Measurements from ENCODE around the gene FOXF1.
A peak's percentile ranks its signal among the peaks of the same experiment; 100 is the strongest.

Gene FOXF1

DNA sequence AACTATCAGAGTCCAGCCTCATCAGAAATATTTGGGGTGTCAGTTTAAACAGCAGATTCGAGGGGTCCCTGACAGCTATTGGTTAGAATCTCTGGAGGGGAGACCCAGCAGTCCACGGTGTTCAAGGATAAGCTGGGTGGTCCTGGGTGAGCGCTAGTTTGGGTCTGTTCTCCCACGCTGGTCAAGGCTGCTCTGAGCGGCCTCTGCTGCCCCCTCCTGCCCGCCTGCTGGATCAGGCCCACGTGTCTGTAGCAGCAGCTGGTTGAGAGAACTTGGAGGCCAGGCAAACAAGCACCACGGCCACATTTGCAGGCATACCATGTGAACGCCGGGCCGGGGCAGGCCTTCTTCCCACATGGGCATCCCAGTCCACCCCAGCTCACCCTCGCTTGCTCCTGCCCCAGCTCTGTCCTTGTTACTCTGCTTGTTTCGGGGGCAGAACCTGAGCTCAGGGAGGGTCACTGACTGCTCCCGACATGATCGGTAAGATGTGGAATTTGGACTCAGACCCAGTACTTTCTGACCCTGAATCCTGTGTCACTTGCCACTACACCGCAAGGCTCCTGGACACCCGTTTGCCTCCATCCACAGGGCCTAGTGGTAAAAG lies 7.4 kb downstream of the FOXF1 start:
- peak; percentile 8 for DNase-seq

DNA sequence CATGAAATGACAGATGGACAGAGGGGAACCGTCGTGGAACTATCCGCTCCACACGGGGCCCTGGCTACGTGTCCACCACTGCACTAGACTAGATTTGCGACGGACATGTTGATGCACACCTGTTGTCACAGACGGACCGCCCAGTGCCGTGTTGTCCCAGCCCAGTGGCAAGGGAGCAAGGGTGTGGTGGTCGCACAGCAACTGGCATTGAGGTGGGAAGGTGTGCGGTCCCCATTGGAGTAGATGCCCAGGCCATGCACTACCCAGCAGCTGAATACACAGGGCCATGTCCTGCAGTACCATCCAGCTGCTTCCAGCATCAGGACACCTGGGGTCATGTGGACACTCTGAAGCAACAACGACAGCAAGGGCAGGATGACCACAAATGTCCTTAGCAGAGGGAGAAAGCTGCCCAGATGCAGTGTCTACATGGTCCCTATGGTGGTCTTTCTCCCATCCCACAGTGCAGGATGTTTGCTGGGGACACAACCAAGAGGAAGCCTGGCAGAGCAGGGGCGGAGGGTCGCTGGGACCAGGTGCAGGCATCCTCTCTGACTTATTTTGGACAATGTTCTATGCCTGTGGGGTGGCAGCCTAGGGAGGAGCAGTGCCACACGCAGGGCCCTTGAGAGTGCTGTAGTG lies 8.8 kb downstream of the FOXF1 start:
- DNase-seq, result no peak

DNA sequence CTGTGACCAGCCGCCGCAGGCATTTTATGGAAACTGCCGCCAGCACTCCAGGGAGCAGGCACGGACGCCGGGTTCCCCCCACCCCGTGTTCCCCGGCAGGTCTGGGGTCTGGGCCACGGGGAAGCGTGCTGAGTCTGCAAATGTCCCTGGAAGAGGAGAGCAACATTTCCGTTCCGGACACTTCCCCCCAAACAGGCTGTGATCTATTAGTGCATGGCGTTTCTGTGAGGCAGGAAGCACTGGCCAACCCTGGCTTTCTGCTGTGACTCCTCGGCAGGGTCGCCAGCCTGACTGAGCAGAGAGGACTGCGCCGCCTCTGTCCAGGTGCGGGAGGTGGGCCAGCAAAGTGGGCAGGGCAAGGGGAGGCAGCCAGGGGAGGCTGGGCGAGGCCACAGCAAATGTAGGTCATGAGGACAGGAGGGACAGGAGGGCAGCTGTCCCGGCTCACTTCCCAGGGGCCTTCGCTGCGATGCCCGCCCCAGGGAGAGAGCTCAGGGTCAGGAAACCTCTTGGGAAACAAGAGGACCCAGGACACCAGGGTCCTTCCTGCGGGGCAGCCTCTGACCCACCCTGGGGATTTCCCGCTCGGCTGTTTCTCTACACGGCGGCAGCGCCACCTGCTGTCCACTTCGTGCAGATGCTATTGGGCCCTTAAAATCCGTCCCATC lies 9.5 kb downstream of the FOXF1 start:
- DNase-seq, result peak; percentile 54

DNA sequence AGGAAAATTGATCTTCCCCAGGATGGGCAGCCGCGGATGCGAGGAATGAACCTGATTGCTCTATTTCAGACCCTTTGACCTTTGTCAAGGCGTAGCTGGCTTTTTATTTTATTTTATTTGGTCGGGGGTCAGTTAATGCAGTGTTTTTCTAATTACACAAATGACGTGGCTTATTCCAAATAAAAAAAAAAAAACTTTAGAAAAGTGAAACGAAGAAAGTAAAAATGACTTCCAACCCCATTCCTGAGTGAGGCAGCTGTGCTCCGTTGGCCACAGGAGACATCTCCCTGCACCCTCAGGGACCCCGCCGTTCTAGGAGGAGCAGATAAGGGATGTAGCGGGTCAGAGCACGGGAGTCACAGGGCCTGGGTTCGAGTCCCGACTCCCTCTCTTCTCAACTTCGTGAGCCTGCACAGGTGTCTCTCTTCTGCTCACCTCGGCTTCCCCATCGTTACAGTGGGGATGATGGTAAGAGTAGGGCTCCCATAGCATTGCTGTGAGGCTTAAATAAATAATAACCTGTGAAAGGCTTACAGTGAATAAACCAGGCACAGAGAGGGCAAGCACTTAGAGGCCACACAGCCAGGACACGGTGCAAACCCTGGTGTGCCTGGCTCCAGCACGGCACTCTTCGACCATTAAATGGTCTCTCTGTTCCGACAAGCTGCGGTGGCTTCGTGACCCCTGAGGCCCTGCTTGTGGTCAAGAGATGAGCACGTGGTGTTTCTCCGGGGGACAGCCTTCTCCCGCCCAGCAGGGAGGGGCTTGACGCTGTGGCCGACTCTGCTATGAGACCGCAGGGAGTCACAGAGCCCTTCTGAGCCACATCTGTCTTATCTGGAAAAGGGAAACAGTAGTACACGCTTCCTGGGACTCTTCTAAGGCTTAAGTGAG lies 10.2 kb downstream of the FOXF1 start:
- DNase-seq, result no peak

DNA sequence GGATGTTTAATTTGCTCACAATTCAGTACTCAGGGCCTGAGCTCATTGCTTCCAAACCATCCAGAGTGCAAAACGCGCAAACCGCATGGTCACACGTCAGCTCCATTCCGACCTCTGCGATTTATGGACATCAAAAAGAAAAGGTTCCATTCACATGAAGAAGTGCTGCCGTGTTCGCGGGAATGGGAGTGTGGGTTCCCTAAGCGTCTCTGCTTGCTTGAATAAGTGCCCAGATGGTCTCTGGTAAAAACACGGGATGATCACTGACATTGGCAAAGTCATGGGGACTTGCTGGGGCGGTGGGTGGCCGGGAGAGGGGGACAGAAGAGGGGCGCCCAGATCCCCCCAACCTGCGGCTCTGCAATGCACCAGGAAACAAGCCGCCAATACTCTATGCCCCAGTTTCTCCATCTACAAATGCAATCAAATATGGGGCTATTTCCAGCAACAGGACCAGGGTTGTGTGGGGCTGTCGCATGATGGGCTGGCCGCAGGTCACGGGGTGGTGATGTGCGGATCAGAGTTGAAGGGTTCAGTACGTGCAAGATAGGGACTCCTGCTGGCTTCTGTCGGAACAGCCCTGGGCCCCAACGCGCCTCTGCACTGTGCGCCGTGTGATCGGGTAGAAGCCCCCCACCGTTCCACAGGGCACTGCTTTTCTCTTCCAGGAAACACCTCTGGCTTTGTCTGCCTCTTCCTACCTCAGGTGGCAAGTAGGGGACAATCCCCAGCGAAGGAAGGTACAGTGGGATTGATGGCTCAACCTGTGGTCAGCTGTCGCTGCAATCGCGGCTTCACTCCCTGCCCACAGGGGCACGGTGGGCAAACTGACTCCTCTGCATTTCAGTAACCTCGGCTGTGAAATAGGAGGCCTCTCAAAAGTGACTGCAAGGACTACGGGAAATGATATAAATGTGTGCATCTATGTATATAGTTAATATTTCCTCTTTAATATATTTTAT lies 11.2 kb downstream of the FOXF1 start:
- DNase-seq, result no peak

DNA sequence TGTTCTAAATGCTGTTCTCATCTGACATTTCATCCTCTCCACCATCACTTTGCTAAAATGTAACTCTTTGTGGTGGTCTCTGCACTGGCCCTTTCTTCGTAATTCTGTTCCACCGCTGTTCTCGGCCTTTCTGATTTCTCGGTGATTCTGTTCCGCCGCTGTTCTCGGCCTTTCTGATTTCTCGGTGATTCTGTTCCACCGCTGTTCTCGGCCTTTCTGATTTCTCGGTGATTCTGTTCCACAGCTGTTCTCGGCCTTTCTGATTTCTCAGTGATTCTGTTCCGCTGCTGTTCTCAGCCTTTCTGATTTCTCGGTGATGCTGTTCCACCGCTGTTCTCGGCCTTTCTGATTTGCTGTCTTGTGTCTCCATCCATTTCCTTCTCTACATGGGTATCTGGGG lies 12.3 kb downstream of the FOXF1 start:
- DNase-seq, result no peak

DNA sequence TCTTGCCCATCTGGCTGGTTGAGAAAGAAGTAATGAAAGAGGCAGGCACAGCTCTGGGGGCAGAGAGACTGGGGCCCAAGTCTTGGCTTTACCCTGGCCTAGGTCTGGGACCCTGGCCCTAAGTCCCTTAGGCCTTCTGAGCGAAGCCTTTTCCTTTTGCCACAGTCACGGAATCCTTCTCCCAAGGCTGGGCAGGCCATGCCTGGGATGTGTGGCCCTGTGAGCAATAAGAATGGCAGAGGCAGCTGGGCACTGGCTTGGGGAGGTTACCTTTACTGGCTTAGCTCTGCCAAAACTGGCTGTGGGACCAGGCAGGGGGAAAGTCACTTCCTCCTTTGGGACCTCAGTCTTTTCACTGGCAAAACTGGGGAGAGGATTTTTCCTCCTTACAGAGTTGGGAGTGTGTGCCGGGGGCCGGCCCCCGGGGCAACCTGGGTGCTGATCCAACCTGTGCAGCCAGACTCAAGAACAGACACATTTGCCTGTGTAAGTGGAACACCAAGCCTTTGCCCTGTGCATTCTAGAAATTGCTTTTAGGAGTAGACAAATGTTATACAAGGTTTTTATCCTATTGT lies 12.9 kb downstream of the FOXF1 start:
- no peak for DNase-seq

DNA sequence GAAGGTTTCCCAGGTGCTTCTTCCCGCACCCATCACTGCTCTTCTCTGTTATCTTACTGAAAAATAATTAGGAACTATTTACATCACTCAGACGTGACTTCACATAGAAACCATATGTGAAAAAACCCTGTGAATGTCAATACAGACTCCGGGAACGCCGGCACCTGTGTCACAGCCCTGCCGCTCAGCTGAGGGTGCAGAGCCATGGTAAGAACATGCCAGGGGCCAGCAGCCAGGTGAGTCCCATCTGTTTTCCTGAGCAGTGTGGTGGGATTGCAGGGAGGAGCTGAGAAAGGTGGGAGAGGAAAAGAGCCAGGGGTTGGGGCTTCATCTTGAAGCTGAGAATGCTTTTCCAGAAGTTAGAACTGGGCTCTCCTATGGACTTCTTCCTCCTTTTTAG lies 13.7 kb downstream of the FOXF1 start:
- DNase-seq, result no peak

DNA sequence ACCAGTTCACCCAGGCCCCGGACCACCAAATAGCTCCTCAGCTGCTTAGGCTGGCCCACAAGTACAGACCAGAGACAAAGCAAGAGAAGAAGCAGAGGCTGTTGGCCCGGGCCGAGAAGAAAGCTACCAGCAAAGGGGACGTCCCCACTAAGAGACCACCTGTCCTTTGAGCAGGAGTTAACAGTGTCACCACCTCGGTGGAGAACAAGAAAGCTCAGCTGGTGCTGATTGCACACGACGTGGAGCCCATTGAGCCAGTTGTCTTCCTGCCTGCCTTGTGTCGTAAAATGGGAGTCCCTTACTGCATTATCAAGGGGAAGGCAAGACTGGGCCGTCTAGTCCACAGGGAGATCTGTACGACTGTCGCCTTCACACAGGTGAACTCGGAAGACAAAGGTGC lies 15.4 kb downstream of the FOXF1 start:
- DNase-seq, result no peak

DNA sequence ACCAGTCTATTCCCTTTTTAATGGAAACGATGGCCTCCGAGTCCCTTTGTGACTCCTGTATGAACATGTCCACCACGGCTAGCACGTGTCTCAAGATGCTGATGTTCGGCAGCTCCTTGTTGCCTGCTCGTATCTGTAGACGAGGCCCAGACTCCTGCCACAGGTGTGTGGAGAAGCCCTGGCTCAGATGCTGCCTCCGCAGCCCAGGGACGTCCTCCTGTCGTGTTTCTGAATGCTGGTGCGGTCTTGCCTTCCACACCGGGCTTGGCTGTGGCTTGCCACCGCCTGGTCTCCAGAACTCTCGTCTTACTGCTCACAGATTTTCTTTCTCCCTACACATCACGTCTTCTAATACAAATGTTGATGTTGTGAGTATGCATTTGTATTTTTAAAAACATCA lies 17.0 kb downstream of the FOXF1 start:
- DNase-seq, result no peak

DNA sequence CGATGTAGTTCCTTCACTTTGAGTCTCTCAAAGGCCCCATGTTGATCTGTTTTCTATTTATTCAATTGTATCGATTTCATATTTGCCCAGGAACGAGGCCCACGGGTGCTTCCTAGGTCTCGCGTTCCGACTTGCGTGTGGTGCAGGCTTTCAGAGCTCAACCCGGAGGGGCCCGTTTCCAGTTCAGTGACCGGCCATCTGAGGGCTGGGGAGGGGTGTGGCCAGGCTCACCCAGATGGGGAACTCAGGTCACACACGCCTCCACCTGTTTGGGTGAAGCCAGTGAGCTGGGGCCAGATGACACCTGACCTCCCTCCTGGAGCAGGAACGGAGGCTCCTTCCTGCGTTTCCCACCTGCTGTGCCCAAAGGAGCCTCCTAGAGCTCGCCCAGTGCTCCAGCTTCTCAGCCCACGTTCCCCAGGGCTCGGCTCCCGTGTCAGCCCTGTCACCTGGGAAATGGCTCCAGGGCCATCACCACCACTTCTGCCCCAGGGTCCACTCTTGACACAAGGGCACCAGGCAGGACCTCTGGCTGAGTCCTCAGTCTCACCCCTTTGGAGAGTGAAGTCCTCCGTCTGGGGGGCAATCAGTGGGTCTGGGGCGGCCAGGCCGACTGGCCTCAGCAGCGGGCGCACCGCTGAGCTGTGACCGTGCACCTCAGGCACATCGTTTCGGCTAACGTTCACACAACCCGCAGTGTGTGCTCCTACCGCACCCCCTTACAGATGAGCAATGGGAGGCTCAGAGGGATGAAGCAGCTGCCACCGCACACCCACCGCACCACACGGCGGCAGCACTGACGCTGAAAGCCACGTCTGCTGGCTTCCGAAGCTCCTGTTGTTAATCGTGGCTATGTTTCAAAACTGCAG lies 18.0 kb downstream of the FOXF1 start:
- DNase-seq, result no peak

DNA sequence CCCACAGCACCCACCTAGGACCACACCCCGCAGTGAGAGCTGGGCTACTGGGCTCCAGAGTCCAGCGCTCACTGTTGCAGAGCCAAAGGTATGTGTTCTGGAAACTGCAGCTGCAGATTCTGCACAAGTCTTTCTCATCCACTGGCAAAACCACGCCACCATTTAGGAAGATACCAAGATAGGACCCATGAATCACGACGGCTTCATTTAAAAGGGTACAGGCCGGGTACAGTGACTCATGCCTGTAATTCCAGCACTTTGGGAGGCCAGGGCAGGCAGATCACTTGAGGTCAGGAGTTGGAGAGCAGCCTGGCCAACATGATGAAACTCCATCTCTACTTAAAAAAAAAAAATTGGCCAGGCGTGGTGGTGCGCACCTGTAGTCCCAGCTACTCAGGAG lies 18.8 kb downstream of the FOXF1 start:
- DNase-seq, result no peak

DNA sequence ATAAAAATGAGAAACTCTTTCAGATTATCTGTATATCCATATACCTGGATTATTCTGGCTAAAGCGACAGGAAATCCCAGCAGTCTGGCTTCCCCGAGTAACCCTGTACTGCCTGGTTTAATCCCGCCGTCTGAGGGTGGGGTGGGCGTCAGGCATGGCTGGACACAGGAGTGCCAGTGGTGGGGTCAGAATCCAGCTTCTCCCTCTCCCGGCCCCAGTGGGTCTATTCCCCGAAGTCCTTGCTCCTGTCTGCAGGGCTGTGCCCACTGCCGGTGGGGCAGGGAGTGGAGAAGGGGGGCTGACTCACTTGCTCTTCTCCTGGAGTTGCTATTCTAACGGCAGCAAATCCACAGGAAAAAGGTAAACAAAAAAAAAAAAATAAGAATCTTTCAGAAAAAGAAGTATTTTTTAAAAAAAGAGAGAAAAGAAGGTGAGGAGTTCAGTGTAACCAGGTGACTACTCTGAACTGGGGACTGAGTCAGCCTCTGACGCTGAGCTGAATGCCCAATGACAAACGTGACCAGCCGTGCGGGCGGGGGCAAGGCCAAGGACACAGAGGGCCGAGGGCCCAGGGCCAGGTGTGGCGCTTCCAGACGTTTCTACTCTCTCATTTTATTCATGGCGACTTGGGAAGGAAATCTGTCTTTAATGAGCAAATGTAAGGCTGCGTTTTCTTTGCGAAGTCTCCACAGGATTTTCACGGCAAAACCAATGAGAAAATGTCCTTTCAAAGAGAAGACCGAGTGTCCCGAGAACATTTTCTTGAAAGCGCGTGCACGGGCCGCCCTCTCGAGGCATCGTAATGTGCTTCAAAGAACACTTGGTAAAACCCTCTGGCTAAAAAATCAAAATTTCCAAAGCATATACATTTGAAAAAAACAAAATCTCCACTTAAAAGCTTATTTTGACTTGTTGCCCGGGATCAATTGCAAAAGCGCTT lies 20.2 kb downstream of the FOXF1 start:
- no peak for DNase-seq

DNA sequence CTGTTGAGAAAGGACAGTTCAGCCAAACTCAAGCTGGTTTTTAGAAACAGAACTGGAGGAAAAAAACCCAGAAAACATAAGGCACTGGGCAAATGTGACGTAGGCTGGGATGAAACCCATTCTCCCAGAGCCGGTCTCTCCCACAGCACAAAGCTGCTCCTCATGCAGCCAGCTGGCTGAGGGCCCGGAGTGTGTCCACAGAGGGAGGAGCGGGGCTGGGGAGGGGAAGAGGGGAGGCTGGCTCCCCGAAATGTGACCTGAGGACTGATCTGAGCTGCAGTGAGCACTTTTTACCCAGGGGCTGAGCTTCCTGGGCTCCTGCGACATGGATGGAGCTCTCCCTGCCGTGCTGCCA lies 20.8 kb downstream of the FOXF1 start:
- DNase-seq, result no peak

DNA sequence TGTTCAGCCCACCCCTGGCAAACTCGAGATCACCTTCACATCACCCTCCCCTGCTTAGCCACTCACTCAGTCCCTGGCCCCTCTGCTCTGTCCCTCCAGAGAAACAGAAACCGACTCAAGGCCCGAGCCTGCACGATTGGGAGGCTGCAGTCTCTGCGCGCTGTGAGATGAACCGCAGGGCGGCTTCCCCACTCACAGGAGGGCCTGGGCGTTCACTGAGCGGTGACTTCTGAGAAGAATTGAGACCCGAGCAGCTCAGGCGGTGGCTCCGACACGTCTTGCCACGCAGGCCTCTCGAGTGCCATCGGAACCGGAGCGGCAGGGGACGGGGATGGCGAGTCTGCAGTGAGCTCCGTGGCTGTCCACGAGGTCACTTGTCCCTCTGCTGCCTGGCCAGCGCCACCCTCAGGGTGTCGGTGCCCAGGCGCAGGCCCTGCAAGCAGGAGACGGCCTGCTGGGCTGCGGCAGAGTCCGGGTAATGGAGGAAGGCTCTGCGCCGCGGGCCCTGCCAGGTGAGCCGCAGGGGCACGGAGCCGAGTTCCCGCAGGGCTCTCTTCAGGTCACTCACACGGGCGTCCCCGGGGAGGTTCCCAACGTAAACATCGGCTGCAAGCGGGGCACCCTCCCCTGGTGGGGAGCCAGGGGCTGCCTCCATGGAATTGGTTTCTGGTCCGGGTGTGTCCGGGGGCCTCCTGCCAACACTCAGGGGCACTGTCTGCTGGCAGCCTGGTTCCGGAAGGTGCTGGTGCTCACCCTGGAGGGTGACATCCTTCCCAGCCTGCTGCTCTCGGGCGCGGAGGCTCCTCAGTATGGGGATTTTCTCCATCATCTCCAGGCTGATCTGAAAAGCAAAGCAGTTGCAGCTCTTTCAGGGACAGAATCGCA lies 21.6 kb downstream of the FOXF1 start:
- no peak for DNase-seq

DNA sequence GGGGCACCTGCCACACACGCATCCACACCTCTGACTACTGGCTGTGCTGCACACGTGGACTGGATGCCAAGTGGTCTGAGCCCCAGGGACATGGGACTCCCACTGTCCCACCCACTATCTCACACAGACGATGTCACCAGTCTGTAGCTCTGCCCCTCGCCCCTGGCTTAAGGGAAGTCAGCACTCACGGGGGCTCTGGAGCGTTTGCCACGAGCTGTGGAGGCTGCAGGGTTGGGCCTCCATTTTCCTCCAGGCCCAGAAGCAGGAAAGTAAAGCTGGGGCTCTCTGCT lies 22.1 kb downstream of the FOXF1 start:
- DNase-seq, result no peak

DNA sequence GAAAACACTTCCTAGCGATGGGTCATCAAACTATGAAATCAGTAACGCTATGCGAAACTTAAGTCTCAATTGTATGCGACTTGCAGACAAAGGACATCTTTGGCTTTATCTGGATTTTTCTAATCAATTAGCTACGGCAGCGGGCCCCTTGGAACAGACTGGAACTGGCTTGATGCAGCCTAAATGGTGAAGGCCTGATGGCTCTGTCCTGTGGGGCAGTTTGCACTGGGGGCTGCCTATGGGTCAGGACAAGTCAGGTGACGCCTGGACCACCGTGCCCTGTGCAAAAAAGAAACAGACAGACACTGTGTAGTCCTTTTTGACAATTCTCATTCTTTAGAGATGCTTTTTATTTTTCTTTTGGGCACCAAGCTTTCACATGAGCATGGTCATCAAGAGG lies 22.7 kb downstream of the FOXF1 start:
- no peak for DNase-seq

DNA sequence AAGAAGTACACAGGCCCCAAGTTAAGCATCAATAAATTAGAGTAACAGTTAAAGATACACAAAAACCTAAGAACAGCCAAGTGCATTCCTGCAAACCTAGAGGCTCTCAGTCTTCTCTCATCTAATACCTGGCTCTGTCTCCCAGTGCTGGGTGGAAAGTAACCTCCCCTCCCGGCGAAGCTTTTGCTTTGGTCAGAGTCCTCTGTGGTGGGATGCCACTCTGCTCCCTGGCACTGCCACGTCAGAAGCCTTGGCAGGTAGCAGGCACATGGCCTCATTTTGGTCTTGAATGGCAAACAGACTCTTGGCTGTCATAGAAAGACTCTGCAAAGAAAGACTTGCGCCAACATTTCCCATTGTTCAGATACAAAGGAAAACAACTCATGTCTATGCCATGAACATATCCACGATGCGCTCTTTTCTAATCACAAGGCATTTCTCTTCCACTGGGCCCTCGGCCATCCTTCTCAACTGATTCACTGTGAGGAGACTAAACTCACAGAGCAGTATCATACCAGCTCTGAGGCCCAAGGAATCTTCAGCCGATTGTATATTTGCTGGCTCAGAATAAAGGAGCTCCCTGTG lies 23.5 kb downstream of the FOXF1 start:
- DNase-seq, result no peak

Data from CD4-positive, alpha-beta T cell treated with Interleukin-12 subunit alpha and Interleukin-12 subunit beta, for 1 hour (primary cell).